Fibroblast of villous mesenchyme (primary cell): ENCODE results near the gene TRIP6. TPM values are rescaled to one million over a fixed set of nuclear protein-coding genes. Genes with fewer than 3 reads are reported as not detected.

Source experiments
- DNase-seq: peaks from one replicate; pipeline ENCODE4 v3.0.0-alpha.2; 2010; ENCODE audit warnings: low read depth
- H3K4me3 ChIP-seq: 2 replicates; pipeline ENCODE4 v1.5.1; 2011; ENCODE audit warnings: low read depth, mild to moderate bottlenecking, low read length
- small RNA-seq: library from RNA; depleted of rRNA; stranded (forward); fragments of <200 nt; gene quantifications from one replicate; pipeline ENCODE3, GENCODE V24; 2012
- total RNA-seq: library from RNA; depleted of rRNA; stranded (reverse); fragments of >200 nt; gene quantifications from 2 replicates; pipeline ENCODE4 v1.2.3, GENCODE V29; 2012
- TF ChIP-seq, protein P1 (sequence below): IDR thresholded peaks from 2 replicates; pipeline ENCODE4 v1.5.1; 2012; ENCODE audit warnings: low read depth, mild to moderate bottlenecking, low read length; ENCODE audit not compliant: insufficient read depth

The TRIP6 gene
- total RNA-seq, 1 donor = 106 TPM

DNA sequence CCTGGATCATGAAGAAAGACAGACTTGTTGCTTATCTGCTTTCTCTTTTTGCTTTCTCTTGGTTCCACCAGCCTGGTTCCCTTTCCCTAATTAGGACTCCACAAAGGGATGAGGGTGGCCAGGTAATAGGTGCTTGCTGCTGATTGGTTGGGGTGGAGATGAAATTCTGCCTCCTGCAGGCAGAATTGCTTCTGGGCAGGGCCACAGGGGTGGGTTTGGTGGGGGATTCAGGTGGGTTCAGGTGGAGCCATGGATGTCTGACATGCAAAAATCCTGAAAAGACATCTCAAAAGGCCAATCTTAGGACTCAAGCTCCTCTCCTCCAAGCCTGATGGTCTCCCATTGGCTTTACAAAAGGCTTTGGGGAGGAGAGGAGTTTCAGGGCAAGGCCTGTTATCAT lies 53.9 kb downstream of the TRIP6 start:
- TF ChIP-seq, protein P1, sequence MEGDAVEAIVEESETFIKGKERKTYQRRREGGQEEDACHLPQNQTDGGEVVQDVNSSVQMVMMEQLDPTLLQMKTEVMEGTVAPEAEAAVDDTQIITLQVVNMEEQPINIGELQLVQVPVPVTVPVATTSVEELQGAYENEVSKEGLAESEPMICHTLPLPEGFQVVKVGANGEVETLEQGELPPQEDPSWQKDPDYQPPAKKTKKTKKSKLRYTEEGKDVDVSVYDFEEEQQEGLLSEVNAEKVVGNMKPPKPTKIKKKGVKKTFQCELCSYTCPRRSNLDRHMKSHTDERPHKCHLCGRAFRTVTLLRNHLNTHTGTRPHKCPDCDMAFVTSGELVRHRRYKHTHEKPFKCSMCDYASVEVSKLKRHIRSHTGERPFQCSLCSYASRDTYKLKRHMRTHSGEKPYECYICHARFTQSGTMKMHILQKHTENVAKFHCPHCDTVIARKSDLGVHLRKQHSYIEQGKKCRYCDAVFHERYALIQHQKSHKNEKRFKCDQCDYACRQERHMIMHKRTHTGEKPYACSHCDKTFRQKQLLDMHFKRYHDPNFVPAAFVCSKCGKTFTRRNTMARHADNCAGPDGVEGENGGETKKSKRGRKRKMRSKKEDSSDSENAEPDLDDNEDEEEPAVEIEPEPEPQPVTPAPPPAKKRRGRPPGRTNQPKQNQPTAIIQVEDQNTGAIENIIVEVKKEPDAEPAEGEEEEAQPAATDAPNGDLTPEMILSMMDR = no peak
- H3K4me3 ChIP-seq = no peak overlapping the region
- no peak for DNase-seq

Small RNAs within 50 kb of the gene (small RNA-seq; reads per million reads assigned to genes)
- gene RN7SL549P (not detected), gene RN7SL750P (not detected)

Other genes starting within 250 kb of the TRIP6 start
- under 0.01 and 0.43 TPM in 2 replicates for gene TFR2, start 225.8 kb upstream of the TRIP6 start, total RNA-seq
- gene ACTL6B, start 210.9 kb upstream of the TRIP6 start, total RNA-seq = not detected in 2 replicates
- gene GNB2, start 193.6 kb upstream of the TRIP6 start, total RNA-seq = 88.1 and 97.9 TPM in 2 replicates
- 15.5 and 19.6 TPM in 2 replicates for gene GIGYF1, start 173.1 kb upstream of the TRIP6 start, total RNA-seq
- 34.1 and 46.7 TPM in 2 replicates for gene POP7, start 161.3 kb upstream of the TRIP6 start, total RNA-seq
- not detected in 2 replicates for gene EPO, start 146.9 kb upstream of the TRIP6 start, total RNA-seq
- gene ZAN, start 133.8 kb upstream of the TRIP6 start, total RNA-seq = not detected in 2 replicates
- 44.1 and 82.0 TPM in 2 replicates for gene EPHB4, start 39.9 kb upstream of the TRIP6 start, total RNA-seq
- 16.0 and 20.0 TPM in 2 replicates for gene SLC12A9, start 14.7 kb upstream of the TRIP6 start, total RNA-seq
- 50.1 and 50.6 TPM in 2 replicates for gene SRRT, start 7.7 kb downstream of the TRIP6 start, total RNA-seq
- 5.6 and 7.1 TPM in 2 replicates for gene UFSP1, start 22.3 kb downstream of the TRIP6 start, total RNA-seq
- not detected in 2 replicates for gene ACHE, start 28.5 kb downstream of the TRIP6 start, total RNA-seq
- not detected in 2 replicates for gene MUC3A, start 82.1 kb downstream of the TRIP6 start, total RNA-seq
- gene MUC12, start 102.2 kb downstream of the TRIP6 start, total RNA-seq = under 0.01 TPM in 1 of 2 replicates, not detected in the other
- not detected in 2 replicates for gene MUC17, start 152.7 kb downstream of the TRIP6 start, total RNA-seq
- gene TRIM56, start 218.1 kb downstream of the TRIP6 start, total RNA-seq = 11.0 and 16.0 TPM in 2 replicates